GM18498 (cell line): ENCODE results near the gene ZNF319.
A peak's percentile ranks its signal among the peaks of the same experiment; 100 is the strongest.

ENCODE experiments used
- ATAC-seq: cut with Tn5 transposase; IDR thresholded peaks from one replicate; pipeline ENCODE4 v1.9.1; 2021; ENCODE audit warnings: mild to moderate bottlenecking, moderate library complexity; ENCODE audit not compliant: unreplicated experiment

ZNF319 gene

DNA sequence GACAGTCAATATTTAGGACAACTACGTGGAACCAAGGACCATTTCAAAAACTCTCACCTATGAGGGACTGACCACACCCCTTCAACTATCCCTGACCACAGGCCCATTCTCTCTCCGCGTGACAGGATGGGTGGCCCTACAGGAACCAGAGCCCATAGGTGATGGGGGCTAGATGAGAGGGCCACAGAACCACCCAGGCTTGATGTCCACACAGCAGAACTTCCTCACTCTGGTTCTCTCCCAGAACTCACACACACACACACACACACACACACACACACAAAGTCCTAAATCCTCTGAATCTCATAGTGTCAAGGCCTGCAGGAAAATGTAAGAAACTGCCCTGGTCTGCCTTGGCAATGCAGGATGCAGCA is 1.5 kb downstream of the ZNF319 start:
- ATAC-seq, result no peak

DNA sequence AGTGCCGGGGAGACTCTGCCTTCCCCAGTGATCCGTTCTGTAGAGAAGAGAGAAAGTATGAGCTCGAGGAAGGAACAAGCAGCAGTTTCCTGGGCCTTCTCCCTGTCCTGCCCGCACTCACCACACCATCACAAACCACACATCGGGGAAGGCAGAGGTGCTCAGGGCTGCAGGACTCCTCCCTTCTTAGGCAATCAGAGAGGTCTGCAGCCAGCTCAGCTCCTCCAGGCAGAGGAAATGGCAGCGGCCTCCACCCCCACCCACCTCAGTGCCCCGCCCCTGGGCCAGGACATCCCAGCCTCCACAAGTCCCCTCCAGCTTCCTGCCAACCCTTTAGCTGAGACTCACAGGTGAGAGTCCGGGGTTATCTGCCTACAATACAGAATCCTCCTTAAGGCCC is 2.0 kb downstream of the ZNF319 start:
- no peak for ATAC-seq

DNA sequence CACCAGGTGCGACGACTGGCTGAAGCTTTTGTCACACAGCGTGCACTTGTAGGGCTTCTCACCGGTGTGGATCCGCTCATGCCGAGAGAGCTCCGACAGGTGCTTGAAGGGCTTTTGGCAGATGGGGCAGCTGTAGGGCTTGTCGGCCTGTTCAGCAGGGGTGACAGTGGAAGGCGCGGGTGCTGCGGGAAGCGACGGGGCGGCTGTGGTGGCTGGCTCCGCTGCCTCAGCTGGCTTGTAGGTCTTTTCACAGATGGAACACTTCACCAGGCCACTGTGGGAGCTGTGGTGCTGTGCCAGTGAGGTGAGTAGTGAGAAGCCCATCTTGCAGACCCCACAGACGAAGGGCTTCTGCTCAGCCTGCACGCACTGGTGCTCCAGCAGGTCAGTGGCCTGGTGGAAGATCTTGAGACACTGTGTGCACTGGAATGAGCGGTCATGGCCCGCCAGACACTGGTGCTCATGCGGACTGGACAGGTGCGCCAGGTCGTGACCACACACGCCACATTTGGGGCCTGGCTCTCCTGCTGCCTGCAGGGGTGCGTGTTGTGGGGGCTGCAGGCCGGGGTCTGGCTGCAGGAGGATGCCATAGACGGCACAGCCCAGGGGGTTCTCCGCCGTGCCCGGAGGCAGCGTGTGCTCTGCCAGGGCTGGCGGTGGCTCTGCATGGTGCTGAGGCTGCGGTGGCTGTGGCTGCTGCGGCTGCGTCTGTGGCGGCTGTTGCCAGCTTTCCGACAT is 2.8 kb downstream of the ZNF319 start:
- no peak for ATAC-seq

DNA sequence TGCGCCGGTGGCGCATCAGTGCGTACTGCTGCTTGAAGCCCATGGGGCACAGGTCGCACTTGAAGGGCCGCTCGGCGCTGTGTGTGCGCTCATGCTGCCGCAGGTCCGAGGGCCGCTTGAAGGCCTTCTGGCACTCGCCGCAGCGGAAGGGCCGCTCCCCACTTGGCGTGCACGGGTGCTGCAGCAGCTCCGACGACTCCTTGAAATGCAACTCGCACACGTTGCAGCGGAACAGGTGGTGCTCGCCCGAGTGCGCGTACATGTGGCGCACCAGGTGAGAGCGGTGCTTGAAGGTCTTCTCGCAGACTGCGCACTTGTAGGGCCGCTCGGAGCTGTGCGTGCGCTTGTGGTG is 3.3 kb downstream of the ZNF319 start:
- ATAC-seq, result no peak

DNA sequence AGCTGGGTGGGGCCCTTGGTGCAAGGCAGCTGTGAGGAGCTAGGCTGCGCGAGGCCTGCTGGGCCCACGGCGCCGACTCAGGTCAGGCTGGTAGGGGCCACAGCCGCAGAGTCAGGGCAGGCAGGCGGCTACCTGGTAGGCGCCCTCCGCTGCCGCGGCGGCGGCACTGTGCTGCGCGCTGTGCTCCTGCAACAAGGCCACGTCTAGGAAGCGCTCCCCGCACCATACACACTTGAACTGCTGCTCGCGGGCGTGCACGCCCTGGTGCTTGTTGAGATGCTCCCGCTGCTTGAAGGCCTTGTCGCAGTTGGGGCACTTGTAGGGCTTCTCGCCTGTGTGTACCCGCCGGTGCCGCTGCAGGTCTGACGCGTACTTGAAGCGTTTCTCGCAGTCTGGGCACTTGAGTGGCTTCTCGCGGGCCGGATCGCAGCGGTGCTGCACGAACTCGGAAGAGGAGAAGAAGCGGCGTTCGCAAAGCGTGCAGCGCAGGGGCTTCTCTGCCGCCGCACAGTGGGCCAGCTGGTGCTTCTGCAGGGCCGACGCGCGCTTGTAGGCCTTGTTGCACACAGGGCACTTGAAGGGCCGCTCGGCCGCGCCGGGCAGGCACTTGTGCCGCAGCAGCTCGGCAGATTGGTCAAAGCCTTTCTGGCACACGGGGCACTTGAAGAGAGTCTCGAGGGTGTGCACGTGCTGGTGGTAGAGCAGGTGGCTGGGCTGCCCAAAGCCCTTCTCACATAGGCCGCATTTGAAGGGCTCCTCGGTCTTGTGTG is 3.9 kb downstream of the ZNF319 start:
- ATAC-seq, result no peak

DNA sequence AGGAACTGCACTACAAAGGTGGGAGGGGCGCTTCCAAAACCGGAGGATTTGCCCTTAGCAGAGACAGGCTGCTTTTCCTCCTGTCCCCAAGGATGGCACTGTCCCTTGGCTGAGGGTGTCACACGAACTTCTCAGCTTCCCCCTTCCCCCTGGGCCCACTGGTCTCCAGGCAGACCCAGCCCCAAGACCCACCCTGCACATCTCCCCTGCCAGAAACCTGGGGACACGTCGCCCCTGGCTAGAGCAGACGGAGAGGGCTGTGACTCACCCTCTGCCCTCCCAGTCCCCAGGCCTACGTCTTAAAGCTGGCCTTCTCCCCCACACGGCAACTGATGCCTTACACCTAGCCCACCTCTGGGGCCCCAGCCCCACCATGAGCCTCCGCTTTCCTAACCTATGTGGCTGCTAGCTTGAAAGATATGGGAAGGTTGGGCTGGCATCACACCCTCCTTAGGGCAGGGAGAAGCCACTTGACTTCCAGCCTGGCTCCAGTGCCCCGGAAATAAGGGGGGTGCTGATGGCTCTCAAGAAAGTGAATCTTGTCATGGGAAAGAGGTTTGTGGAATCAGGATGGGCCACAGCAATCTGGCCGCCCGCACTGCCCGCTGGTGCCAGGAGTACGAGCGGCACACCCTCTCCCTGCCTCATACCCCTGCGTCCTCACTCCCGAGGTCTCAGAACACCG is 4.6 kb downstream of the ZNF319 start:
- ATAC-seq, result no peak

- ATAC-seq, result peak; percentile 66
Measured at GRCh38 chr16:57994778-57995177, 5.7 kb downstream of the ZNF319 start.

- no peak for ATAC-seq
Measured at GRCh38 chr16:57994361-57994760, 6.1 kb downstream of the ZNF319 start.

DNA sequence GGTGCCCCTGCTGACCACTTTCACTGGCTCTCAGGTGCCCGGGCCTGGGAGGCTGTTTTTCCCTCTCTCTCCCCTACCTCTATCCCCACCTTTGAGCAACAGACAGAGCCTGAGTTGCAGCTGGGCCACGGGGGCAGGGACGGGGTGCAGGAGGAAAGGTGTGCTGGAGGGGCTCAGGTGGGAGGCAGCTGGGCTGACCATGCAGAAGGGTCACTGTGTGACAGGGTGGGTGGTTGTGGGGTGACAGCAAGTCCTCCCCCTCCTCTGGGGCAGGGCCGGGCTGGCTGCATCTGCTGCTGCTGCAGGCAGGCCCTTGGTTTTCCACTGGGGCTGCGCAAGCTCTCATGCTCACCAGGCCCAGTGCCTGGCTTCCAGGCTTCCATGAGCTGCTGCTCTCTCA is 6.6 kb downstream of the ZNF319 start:
- no peak for ATAC-seq

DNA sequence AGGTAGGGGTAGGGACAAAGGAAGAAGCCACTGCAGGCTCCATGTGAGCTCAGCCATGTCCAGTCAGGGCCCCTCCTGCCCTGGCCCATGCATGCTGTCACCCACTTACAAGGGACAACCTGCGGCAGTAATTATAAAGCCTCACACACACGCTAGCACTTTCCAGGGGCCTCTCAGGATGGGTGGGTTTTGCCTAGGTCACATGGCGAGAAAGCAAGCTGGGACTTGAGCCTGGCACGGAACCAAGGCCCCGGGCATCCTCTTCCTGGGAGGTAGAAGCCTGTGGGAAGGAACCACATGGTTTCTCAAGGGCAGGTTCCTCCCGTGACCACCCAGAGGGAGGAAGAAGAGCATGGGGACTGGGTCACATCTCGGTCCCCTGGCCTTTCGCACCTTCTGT is 7.0 kb downstream of the ZNF319 start:
- no peak for ATAC-seq

- no peak for ATAC-seq
Measured at GRCh38 chr16:57992084-57992483, 8.4 kb downstream of the ZNF319 start.

DNA sequence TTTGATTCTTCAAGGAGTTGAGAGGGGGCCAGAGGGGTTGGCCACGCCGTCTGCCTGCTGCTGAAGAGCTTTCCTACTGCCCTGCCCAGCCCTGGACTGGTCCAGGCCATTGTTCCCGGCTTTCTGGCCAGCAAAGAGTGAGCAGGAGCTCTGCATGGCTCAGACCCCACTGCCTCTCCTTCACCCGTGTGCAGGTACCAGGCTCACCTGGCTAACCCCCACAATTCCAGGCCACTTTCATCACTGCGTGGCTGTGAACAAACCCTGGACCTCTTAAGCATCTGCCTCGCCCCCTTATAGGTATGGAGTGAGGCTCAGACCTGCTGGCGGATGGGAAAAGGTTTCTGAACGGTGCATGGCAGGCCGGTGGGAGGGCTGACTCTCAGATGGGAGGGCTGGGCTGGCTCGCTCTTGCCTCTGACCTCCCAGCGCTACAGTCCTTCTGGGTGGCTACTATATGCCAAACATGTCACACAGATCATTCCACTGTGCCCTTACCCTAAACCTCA is 8.9 kb downstream of the ZNF319 start:
- ATAC-seq, result no peak

DNA sequence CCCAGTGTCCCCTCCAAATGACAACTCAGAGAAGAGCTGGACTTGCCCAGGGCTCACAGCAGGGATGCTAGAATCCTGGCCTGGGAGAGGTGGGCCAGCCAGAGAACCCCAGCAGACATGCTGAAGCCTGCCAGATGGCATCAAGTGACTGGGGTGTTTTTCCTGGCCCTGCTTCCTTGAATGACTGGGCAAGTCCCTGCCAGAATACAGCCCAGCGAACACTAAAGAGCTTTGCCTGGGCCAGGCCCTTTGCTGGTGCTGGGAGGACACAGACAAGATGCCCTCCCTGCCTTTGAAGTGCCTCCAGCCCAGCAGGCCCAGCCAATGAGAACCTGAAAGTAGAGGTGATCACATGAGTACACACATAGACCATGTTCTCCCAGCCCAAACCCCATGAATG is 11.5 kb downstream of the ZNF319 start:
- ATAC-seq, result no peak

DNA sequence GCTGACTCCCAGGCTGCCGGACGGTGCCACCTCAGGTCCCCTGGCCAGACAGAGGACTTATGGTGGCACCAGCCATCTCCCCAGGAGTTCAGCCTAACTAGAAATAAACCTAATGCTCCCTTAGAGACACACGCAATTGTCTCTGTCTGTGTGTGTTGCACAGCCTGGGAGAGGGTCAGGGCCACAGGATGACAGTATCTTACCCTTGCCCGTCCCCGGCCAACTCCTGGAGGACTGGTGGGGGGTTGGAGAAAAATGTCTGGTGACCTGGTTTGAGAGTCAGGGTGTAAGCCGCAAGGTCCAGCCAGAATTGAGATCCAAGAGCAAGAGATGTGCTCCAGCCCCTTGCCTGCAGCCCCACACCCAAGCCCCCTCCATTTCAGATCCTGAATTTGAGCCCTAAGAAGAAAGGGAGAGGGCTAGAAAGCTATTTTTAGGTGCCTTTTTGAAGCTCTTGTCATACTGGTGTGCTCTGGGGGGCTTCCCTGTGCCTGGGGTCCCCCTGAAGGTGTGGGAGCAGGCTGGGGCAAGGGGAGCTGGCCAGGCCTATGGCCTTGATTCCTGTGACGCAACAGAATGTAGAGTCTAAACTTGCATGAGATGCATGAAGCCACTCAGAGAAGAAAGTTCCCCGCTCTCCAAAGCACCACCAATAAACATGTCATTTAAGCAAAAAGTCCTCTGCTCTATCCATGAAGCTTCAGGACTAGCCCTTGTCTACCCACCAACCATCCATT is 12.9 kb downstream of the ZNF319 start:
- no peak for ATAC-seq

GRCh38 chr16:57986196-57986595 is 14.3 kb downstream of the ZNF319 start:
- no peak for ATAC-seq

GRCh38 chr16:57985204-57986181 is 15.0 kb downstream of the ZNF319 start:
- ATAC-seq, result peak; percentile 25

DNA sequence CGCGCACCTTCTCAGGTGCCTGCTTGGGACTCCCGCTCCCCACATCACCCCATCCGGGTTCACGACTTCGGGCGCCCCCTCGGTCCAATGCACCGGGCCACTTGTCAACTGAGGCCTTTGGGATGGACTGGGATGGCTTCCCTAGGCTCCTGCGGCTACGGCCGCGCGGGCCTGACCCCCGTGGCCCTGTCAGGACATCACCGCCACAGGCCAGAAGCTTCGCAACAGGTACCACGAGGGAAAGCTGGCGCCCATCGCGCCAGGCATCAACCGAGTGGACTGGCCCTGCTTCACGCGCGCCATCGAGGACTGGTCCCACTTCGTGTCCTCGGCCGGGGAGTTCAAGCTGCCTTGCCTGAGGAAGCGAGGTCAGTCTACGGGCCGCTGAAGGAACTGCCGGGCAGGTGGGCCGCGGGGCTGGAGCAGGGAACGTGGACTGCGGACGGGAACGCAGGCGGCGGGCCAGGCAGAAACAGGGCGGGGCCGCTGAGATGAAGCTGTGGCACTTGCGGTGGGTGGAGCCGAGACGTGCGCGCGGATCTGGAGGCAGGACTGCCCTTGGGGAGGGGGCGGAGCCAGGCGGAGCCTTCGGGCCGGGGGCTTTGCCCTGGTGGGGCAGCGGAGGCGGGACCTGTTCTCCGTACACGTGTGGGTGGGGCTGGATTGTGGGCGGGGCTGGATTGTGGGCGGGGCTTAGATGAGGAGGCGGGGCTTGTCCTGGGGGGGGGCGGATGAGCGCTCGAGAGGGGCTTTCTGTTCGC is 15.8 kb downstream of the ZNF319 start:
- ATAC-seq, result peak; percentile 88

- ATAC-seq, result no peak
Measured at GRCh38 chr16:57982385-57982784, 18.1 kb downstream of the ZNF319 start.

- ATAC-seq, result no peak
Measured at GRCh38 chr16:57981636-57982035, 18.8 kb downstream of the ZNF319 start.
